Colonic mucosa (tissue), 4 donors: ENCODE data around the gene MKRN1. TPM values are rescaled to one million over a fixed set of nuclear protein-coding genes. Genes with fewer than 3 reads are reported as not detected.

Experiments used
- DNase-seq: peaks from one replicate; pipeline ENCODE4 v3.0.0-alpha.2; 2020
- H3K27ac ChIP-seq: fragments of 200-600 bp; one replicate; pipeline ENCODE4 v1.8.0; 2021
- H3K27me3 ChIP-seq: fragments of 200-600 bp; one replicate; pipeline ENCODE4 v1.8.0; 2021
- H3K36me3 ChIP-seq: fragments of 200-600 bp; one replicate; pipeline ENCODE4 v1.8.0; 2021
- H3K4me1 ChIP-seq: fragments of 200-600 bp; one replicate; pipeline ENCODE4 v1.8.0; 2021; ENCODE audit warnings: mild to moderate bottlenecking
- H3K4me3 ChIP-seq: fragments of 200-600 bp; one replicate; pipeline ENCODE4 v1.8.0; 2021
- H3K9ac ChIP-seq, 2 donors: one replicate each; pipeline ENCODE4 v1.7.0; 2013; ENCODE audit warnings: control low read depth in 2 of 2, low read depth in 2 of 2, low read length in 2 of 2
- H3K9me3 ChIP-seq: fragments of 200-600 bp; one replicate; pipeline ENCODE4 v1.8.0; 2021
- CTCF ChIP-seq: fragments of 200-600 bp; IDR thresholded peaks from one replicate; pipeline ENCODE4 v1.8.0; 2022; ENCODE audit warnings: antibody characterized with exemption, mild to moderate bottlenecking
- intact Hi-C: fragments of 100-400 bp; cut with DNase I; formaldehyde crosslinking; loops from one replicate; pipeline ENCODE4 v1.14.1; 2022
- total RNA-seq, 2 donors: library from RNA; stranded (reverse); fragmentation: NEBNext Ultra II Directional in 1 of 2; extraction: Animal tissue kit (Norgen Biotek cat#: 25700) in 1 of 2; gene quantifications; one replicate each; pipeline ENCODE4 v1.2.1, GENCODE V29; 2021
- donor health status: healthy.
- donor health status: DM: no; HTN: no; CAD: no.
- donor health status: DM: no; HTN: no; CAD: no.

The MKRN1 gene
- total RNA-seq, 2 donors from 2014 or later = 175 to 240 TPM

- intact Hi-C loops = loop anchor here (10.0 kb wide), 1 partner anchor 96 kb away; no protein-coding TSS in a partner anchor
- H3K27ac ChIP-seq = no peak overlapping the region
- no peak overlapping the region for H3K4me3 ChIP-seq
- no peaks in the 10 kb centered on the region for H3K4me1 ChIP-seq
- H3K36me3 ChIP-seq = no peaks in the 10 kb centered on the region
- no peak for DNase-seq
- H3K27me3 ChIP-seq = no peaks in the 10 kb centered on the region
- no peak for TF ChIP-seq CTCF
- no peaks in the 10 kb centered on the region for H3K9me3 ChIP-seq
- H3K9ac ChIP-seq = no peak overlapping the region
Measured at GRCh38 chr7:140440593-140440992, 38.7 kb downstream of the MKRN1 start.

DNA sequence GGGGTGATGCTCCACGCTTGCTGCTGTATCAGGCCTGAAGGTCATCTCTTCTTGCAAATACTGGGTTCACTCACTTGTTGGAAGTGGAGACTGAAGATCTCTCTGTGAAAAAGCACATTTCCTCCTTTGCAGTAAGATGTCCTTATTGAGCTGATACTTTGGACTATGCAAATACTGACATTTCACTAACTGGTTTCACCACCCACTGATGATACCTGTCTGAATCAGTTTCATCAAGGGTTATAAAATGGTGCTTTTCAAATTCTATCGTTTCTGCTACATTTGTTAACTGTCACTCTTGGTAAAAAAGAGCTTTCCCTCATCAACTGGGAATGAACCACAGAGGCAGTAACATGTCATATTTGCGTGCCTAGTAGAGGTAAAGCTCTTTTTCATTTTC lies 39.9 kb downstream of the MKRN1 start:
- Histone ChIP-seq H3K4me3 (no peak overlapping the region), H3K27me3 (no peaks in the 10 kb centered on the region), H3K27ac (peak overlapping the region; percentile 63), H3K36me3 (no peaks in the 10 kb centered on the region), H3K4me1 (no peaks in the 10 kb centered on the region), H3K9ac (no peak overlapping the region), H3K9me3 (no peaks in the 10 kb centered on the region)
- TF ChIP-seq CTCF = no peak
- intact Hi-C loops = no loop called here
- no peak for DNase-seq

DNA sequence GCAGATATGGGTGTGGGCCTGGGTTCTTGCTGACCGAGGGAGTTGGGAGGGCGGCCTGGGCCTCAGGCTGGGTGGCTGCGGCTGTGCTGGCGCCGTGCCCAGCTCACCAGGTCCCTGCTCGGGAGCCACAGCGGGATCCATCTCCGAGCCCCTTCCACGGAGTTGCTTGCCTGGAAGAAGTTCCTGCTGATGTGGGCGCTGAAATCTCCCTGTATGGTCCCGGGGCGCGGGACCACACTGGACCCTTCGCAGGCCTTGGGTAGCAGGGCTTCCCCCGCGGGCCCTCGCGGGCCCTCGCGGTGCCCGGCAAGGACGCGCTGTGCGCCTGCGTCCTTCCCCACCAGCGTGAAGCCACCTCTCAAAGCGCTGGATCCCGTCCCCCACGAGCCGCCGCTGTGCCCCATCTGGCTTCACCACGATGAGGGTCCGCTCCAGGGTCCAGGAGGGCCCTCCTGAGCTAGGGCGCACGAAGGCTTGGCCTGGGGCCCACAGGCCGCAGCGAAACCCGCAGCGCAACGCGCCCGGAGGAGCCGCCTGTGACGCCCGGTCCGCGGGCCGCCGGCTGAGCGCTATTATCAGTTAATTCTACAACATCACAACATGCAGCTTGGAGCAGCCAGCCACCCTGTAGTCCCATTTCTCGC lies 43.9 kb downstream of the MKRN1 start:
- Histone ChIP-seq H3K9ac (no peak overlapping the region), H3K4me1 (no peaks in the 10 kb centered on the region), H3K4me3 (no peak overlapping the region), H3K27ac (no peak overlapping the region), H3K27me3 (no peaks in the 10 kb centered on the region), H3K36me3 (no peaks in the 10 kb centered on the region), H3K9me3 (no peaks in the 10 kb centered on the region)
- intact Hi-C loops = no loop called here
- DNase-seq = no peak
- no peak for TF ChIP-seq CTCF

GRCh38 chr7:140433396-140433795 lies 45.9 kb downstream of the MKRN1 start:
- TF ChIP-seq CTCF = no peak
- intact Hi-C loops = no loop called here
- Histone ChIP-seq H3K9ac (no peak overlapping the region), H3K27me3 (no peaks in the 10 kb centered on the region), H3K36me3 (no peaks in the 10 kb centered on the region), H3K4me1 (no peaks in the 10 kb centered on the region), H3K9me3 (no peaks in the 10 kb centered on the region), H3K4me3 (no peak overlapping the region), H3K27ac (no peak overlapping the region)
- DNase-seq = no peak

- no peak for DNase-seq
- Histone ChIP-seq H3K9me3 (no peaks in the 10 kb centered on the region), H3K9ac (no peak overlapping the region), H3K4me1 (no peaks in the 10 kb centered on the region), H3K27ac (no peak overlapping the region), H3K4me3 (no peak overlapping the region), H3K27me3 (no peaks in the 10 kb centered on the region), H3K36me3 (no peaks in the 10 kb centered on the region)
- intact Hi-C loops = no loop called here
- TF ChIP-seq CTCF = no peak
Measured at GRCh38 chr7:140426130-140426529, 53.2 kb downstream of the MKRN1 start.
